ENCODE results near the gene POLRMT.

The POLRMT gene

GRCh38 chr19:650121-650520 is 16.8 kb upstream of the POLRMT start:
- no peak for TF ChIP-seq CTCF (IDR thresholded peaks at IDR 0.05; ENCODE audit: low read length, missing control alignments)
- H3K4me3 ChIP-seq (replicated peaks; ENCODE audit: low read depth, low read length), result no peak overlapping the region
- DNase-seq (ENCODE audit: low read depth), result no peak

DNA sequence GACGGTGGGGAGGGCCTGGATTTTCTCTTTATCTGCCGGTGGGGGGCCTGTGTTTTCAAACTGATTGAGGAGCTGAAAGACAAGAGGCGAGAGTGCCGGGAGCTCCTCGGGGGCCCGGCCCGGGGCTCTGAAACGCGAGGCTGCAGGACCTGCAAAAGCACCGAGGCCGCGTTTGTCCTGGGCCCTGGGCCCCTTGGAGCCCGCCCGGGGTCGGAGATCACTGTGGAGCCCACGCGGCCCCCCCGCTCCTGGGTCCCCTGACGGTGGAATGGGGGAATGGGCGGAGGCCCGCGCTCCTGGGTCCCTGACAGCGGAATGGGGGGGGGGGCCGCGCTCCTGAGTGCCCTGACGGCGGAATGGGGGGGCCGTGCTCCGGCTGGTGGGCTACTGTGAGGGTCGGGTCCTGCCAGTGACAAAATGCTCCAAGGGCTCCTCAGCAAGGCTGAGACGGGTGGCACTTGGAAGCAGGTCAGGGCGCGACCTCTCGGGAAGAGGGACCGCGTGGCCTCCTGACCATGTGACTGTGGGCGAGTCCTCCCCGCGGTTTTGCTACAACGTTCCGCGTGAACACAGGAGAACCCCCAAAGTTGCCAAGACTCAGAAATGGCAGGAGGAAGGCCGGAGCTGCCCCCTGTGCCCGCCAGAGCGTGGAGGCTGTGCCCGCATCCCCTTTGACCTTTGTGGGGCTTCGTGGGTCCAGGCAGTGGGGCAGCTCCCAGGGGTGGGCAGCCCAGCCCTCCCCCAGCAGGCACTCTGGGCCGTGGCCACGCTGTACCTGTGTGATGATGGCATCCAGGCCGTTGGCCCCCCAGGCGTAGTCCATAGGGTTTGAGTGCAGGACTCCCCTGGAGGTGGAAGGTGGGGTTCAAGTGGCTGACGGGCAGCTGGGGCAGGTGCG is 15.8 kb upstream of the POLRMT start:
- no peak for TF ChIP-seq CTCF (IDR thresholded peaks at IDR 0.05; ENCODE audit: low read length, missing control alignments)
- H3K4me3 ChIP-seq (replicated peaks; ENCODE audit: low read depth, low read length), result no peak overlapping the region
- no peak for DNase-seq (ENCODE audit: low read depth)

DNA sequence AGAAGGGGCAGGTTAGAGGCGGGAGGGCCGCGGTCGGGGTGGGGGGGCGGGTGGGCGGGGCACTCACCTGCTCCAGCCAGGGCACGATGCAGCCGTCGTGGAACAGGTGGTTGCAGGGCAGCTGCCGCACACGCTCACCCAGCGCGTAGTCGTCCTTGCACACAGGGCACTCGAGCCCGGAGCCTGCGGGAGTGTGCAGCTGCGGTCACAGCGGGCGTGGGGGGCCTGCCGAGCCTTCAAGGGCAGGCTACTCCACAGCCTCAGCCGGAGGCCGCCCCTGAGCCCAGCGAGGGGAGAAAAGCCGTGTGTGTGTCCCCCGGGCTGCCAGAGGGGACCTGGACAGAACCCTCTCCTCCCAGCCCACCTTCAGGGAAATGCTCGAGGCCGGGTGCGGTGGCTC is 15.0 kb upstream of the POLRMT start:
- H3K4me3 ChIP-seq (replicated peaks; ENCODE audit: low read depth, low read length), result no peak overlapping the region
- DNase-seq (ENCODE audit: low read depth), result no peak
- no peak for TF ChIP-seq CTCF (IDR thresholded peaks at IDR 0.05; ENCODE audit: low read length, missing control alignments)

- no peak for DNase-seq (ENCODE audit: low read depth)
- TF ChIP-seq CTCF (IDR thresholded peaks at IDR 0.05; ENCODE audit: low read length, missing control alignments), result no peak
- no peak overlapping the region for H3K4me3 ChIP-seq (replicated peaks; ENCODE audit: low read depth, low read length)
Observed at GRCh38 chr19:647566-648284, 14.4 kb upstream of the POLRMT start.

DNA sequence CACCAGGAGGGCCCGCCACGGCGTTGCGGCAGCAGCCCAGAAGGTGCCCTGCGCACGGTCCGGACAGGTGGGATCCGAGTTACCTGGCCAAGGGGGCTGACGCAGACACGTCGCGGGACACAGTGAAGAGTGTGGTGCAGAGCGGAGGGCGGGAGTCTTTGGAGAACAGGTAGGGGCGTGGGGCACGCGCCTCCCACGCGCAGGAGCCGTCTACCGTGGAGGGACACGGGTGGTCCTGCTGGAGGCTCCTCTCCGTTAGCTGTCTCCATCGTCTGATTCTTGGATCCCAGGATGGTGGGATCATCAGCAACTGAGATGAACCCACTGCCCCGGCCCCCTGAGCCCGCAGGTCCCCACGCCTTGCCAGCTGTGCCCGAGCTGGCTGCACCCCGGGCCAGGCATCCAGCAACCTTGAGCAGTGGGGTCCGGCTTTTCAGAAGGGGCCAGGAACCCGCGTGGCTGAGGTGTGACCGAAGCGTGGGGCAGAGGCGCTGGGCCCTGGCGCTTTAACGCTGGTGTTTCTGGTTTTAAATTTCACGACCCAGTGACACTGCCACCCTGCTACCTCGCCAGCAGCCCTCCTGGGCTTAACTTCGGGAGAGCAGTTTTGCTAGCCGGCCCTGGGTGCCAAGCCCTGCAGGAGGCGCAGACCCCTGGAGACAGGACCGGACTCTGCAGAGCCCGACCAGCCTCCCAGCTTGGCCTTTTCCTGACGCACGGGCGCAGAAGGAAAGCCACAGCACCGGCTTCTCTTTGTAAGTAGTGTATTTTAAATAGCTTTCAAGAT is 13.6 kb upstream of the POLRMT start:
- TF ChIP-seq CTCF (IDR thresholded peaks at IDR 0.05; ENCODE audit: low read length, missing control alignments), result no peak
- DNase-seq (ENCODE audit: low read depth), result no peak
- no peak overlapping the region for H3K4me3 ChIP-seq (replicated peaks; ENCODE audit: low read depth, low read length)

DNA sequence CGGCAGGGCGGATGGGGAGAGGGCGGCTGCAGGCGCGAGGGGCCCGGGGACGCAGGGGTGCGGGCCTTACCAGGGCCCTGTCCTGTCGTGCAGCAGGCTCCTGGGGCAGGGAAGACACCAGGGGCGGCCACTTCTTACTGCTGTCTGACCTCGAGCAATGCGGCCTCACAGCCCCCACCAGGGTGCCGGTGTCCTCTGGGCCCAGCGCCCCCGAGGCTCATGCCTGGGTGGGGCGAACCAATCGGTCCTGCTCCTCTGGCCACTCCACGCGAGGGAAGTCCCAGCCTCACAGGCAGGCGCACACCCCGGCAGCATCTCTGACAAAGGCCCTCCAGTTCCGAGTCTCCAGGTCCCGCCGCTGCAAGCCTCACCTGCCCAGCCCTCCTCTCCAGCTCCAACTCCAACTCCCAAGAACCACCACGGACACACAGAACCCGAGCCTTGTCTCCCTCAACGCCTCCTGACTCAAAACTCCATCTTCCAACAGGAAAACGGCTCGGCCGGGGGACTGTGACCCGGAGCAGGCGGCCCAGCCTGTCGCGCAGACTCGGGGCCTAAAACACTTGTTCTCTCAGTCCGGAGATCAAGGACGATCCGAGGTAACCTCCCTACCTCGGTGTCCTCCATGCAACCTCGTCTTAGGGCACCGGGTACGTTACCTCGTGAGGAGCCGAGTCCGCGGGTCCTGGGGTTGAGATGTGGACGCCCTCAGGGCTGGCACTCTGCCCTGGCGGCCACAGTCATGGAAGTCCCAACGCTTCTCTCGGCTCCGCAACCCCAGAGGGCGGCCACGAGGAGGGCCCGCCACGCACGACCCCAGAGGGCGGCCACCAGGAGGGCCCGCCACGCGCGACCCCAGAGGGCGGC is 12.8 kb upstream of the POLRMT start:
- TF ChIP-seq CTCF (IDR thresholded peaks at IDR 0.05; ENCODE audit: low read length, missing control alignments), result no peak
- H3K4me3 ChIP-seq (replicated peaks; ENCODE audit: low read depth, low read length), result no peak overlapping the region
- no peak for DNase-seq (ENCODE audit: low read depth)
